ENCODE data around the gene PTPRD. TPM values are rescaled to one million over a fixed set of nuclear protein-coding genes. Genes with fewer than 3 reads are reported as not detected.

Gene PTPRD
- total RNA-seq, 1 experiment from 2014 or later, result 1.8 TPM

DNA sequence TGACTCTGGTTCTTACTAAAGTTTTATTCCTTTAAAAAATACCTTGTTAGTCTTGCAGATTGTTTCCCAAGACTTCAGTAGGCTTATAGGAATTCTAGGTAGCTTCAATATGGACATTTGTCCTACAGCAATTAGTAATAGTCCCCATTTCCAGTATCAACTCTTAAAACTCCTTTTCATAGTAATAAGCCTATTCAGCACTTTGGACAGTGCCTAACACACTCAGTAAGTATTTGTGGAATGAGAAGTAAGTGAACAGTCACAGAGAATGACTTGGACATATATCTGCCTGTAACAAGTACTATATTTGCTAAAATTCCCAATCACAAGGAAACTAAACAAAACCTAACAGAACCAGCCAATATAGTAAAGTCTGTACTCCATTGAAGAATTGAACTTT, 1521.4 kb downstream of the PTPRD start:
- Mint-ChIP-seq H3K27ac (ENCODE audit: unreplicated experiment) (no peak overlapping the region), H3K4me3 (ENCODE audit: low read depth, unreplicated experiment) (no peak overlapping the region), H3K4me1 (ENCODE audit: low read depth, unreplicated experiment) (no peaks in the 10 kb centered on the region), H3K27me3 (ENCODE audit: unreplicated experiment) (no peaks in the 10 kb centered on the region), H3K36me3 (ENCODE audit: insufficient read depth, unreplicated experiment) (no peaks in the 10 kb centered on the region), H3K9me3 (ENCODE audit: low read depth, unreplicated experiment) (no peaks in the 10 kb centered on the region)
- intact Hi-C loops (cut with micrococcal nuclease; ENCODE audit: unreplicated experiment), result no loop called here
- CTCF ChIA-PET, result no interaction called here
- TF ChIP-seq, protein P1, sequence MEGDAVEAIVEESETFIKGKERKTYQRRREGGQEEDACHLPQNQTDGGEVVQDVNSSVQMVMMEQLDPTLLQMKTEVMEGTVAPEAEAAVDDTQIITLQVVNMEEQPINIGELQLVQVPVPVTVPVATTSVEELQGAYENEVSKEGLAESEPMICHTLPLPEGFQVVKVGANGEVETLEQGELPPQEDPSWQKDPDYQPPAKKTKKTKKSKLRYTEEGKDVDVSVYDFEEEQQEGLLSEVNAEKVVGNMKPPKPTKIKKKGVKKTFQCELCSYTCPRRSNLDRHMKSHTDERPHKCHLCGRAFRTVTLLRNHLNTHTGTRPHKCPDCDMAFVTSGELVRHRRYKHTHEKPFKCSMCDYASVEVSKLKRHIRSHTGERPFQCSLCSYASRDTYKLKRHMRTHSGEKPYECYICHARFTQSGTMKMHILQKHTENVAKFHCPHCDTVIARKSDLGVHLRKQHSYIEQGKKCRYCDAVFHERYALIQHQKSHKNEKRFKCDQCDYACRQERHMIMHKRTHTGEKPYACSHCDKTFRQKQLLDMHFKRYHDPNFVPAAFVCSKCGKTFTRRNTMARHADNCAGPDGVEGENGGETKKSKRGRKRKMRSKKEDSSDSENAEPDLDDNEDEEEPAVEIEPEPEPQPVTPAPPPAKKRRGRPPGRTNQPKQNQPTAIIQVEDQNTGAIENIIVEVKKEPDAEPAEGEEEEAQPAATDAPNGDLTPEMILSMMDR (IDR thresholded peaks at IDR 0.05; ENCODE audit: unreplicated experiment), result no peak
- no TSS peak for BruUV-seq (replicated peaks)
- DNase-seq, result no peak

DNA sequence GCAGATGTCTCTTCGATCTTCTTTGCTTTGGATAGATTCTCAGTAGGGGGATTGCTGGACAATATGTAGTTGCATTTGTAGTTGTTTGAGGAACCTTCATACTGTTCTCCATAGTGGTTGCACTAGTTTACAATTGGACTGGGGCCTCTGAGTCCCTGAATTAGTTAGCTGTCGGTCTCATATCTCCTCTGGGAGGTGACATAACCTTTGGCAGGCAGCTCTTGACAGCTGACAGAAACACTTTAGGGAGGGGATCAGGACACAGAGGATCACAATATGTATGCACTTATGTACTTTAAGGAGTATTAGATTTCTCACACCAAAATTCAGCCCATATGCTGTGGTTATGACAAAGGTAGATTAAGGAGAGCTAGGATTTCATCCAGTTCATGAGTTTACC, 1533.3 kb downstream of the PTPRD start:
- no peak for DNase-seq
- TF ChIP-seq, protein P1 (IDR thresholded peaks at IDR 0.05; ENCODE audit: unreplicated experiment), result no peak
- no peak overlapping the region for H3K27ac Mint-ChIP-seq (ENCODE audit: unreplicated experiment)
- H3K27me3 Mint-ChIP-seq (ENCODE audit: unreplicated experiment), result no peaks in the 10 kb centered on the region
- BruUV-seq (replicated peaks), result no TSS peak
- no peaks in the 10 kb centered on the region for H3K36me3 Mint-ChIP-seq (ENCODE audit: insufficient read depth, unreplicated experiment)
- intact Hi-C loops (cut with micrococcal nuclease; ENCODE audit: unreplicated experiment), result no loop called here
- no peak overlapping the region for H3K4me3 Mint-ChIP-seq (ENCODE audit: low read depth, unreplicated experiment)
- H3K4me1 Mint-ChIP-seq (ENCODE audit: low read depth, unreplicated experiment), result no peaks in the 10 kb centered on the region
- H3K9me3 Mint-ChIP-seq (ENCODE audit: low read depth, unreplicated experiment), result peaks cover 11% of the 10 kb centered on the region
- CTCF ChIA-PET, result no interaction called here

DNA sequence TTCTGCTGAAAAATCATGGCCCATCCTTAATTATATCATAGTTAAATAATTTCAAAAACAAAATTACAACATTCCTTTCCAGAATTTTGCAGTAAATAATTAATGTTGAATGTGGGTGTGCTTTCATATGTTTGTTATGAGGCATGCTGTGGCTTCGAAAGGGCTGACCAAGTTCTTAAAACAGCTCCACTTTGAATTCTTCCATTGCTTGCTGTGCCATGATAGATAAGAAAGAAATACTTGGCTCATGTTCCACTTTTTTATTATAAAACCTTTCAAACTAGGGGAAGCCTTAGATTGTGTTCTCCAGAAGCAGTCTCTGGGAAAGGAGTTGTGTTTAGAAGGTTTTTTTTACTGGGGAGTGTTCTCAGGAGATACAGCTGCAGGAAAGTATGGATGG, 1534.5 kb downstream of the PTPRD start:
- Mint-ChIP-seq H3K27ac (ENCODE audit: unreplicated experiment) (no peak overlapping the region), H3K9me3 (ENCODE audit: low read depth, unreplicated experiment) (peaks cover 11% of the 10 kb centered on the region), H3K36me3 (ENCODE audit: insufficient read depth, unreplicated experiment) (no peaks in the 10 kb centered on the region), H3K4me3 (ENCODE audit: low read depth, unreplicated experiment) (no peak overlapping the region), H3K27me3 (ENCODE audit: unreplicated experiment) (no peaks in the 10 kb centered on the region), H3K4me1 (ENCODE audit: low read depth, unreplicated experiment) (no peaks in the 10 kb centered on the region)
- BruUV-seq (replicated peaks), result no TSS peak
- intact Hi-C loops (cut with micrococcal nuclease; ENCODE audit: unreplicated experiment), result no loop called here
- CTCF ChIA-PET, result no interaction called here
- no peak for DNase-seq
- TF ChIP-seq, protein P1 (IDR thresholded peaks at IDR 0.05; ENCODE audit: unreplicated experiment), result no peak

DNA sequence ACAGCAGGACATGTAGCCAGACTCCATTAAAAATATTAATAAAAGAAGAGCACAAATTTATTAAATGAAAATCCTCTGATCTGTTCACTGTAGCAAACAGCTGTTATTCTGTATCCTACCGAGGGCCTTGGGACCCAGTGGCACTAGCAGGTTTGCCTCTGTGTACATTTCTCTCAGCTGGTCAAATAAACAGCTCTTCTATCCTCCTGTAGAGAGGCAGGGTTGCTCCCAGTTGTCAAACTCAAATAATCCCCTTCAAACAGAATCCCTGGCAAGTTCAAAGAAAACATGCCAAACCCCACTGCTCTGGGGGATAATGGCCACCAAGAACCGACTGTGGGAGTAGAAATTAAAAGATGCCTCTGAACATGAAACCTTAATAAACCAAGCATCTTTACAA, 1551.2 kb downstream of the PTPRD start:
- intact Hi-C loops (cut with micrococcal nuclease; ENCODE audit: unreplicated experiment), result no loop called here
- no peaks in the 10 kb centered on the region for H3K36me3 Mint-ChIP-seq (ENCODE audit: insufficient read depth, unreplicated experiment)
- TF ChIP-seq, protein P1 (IDR thresholded peaks at IDR 0.05; ENCODE audit: unreplicated experiment), result no peak
- H3K27ac Mint-ChIP-seq (ENCODE audit: unreplicated experiment), result no peak overlapping the region
- H3K4me1 Mint-ChIP-seq (ENCODE audit: low read depth, unreplicated experiment), result no peaks in the 10 kb centered on the region
- H3K4me3 Mint-ChIP-seq (ENCODE audit: low read depth, unreplicated experiment), result no peak overlapping the region
- BruUV-seq (replicated peaks), result no TSS peak
- no peaks in the 10 kb centered on the region for H3K27me3 Mint-ChIP-seq (ENCODE audit: unreplicated experiment)
- CTCF ChIA-PET, result no interaction called here
- no peak for DNase-seq
- peaks cover 3% of the 10 kb centered on the region for H3K9me3 Mint-ChIP-seq (ENCODE audit: low read depth, unreplicated experiment)

Measured in Calu3 (cell line).